HG03060 (cell line): ENCODE data around the gene SART3.
A peak's percentile ranks its signal among the peaks of the same experiment; 100 is the strongest.
"Not testable (repeated sequence)": the region's sequence is repeated elsewhere in the genome, so short reads cannot be mapped to it uniquely, and the experiment has no call there.

Experiments used
- ATAC-seq: cut with Tn5 transposase; IDR thresholded peaks from one replicate; pipeline ENCODE4 v1.9.1; 2021; ENCODE audit warnings: low read depth, moderate number of reproducible peaks; ENCODE audit not compliant: unreplicated experiment

Gene SART3

DNA sequence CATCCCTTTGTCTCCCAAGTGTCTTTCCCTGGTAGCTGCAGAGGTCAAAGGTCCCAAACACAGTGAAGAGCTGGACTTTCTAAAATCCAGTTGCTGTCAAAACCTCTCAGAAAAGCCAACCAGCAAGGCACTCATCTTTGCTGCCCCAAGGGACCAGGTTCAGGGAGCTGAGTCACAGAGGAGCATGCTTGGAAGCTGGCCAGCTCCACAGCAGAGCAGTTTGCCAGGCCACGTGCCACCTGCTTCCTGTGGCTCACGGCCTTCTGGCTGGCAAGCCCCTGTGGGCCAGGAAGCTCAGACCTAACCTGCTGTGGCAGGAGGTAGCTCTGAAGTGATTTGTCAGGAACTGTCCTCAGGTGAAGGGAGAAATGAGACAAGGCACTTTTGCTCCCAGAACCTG, 5.0 kb upstream of the SART3 start:
- ATAC-seq, result no peak

GRCh38 chr12:108565146-108565545, 4.2 kb upstream of the SART3 start:
- no peak for ATAC-seq

DNA sequence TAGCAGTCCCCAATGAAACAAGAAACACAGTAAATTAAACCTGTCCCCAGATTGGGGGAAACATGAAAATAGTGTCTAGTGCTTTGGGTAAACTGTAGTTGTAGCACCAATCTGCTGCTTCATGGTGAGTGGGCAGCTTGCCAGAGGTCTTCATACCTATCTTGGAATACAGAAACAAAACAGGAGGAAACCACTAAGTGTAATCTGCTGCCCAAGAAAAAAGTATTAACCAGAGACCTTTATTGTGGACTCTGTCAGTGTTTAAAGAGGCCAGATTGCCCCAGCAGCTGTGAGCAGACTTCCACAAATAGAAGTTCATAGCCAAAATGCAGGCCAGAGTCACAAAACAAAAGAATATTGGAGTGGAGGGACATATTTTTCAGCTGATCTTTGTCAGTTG, 3.8 kb upstream of the SART3 start:
- ATAC-seq, result no peak

- ATAC-seq, result no peak
Measured at GRCh38 chr12:108563804-108564151, 2.8 kb upstream of the SART3 start.

DNA sequence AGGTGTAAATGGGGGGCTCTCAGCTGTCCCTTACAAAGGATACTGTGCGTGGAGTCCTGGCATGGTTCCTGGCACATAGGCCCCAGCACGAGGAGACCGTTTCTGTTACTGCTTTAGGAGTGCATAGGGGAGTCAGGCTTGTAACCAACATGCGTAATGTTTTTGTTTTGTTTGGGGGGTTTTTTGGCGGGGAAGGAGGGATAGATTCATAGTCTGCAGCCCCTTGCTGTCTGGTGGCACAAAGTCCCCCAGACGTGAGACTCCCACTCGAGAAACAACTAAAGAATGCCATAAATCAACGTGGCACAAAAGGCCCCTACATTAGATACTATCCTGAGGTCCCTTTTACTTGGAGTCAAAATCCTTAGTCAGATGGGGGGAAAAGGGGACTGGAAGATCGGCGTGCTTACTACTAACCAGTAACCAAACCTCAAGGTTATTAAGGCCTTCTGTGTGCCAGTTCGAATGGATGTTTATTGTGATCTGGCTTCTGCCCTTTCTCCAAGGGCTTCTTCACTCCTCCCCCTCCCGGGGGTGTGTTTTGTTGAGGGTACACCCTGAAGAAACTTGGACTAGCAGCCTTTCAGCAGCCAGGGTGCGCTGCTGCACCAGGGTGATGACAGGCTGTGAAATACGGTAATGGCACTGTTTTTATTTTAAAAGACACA, 2.3 kb upstream of the SART3 start:
- ATAC-seq, result peak; percentile 22

DNA sequence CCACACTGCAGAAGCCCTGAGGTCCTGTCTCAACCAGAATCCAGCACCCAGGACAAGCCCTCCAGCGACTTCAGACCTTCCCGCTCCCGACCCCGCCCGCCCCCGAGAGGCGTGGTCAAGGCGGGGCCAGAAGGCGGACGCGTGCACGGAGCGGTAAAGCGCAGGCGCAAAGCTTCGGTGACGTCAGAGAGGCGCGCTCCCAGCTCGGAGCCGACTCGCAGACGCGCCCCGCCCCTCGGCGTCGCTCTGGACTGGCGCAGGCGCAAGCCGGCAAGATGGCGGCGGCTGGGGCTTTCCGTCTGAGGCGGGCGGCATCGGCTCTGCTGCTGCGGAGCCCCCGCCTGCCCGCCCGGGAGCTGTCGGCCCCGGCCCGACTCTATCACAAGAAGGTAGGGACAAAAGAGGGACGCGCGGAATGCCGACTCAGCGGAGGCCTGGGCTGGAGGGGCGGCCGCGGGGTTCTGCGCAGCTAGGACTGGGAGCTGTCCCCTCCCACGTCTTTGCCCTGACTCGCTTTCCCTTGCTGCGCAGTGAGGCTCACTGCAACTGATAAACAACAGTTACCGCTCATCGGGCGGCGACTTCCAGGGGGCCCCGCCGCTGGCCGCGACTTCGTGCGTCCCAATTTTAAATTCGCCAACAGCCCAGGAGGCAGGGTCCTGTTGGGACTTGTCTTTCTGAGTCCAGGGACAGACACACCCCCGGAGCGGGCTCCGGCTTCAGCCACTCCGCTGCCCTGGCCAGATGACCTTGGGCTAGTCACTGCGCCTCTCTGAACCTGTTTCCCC, 1.6 kb upstream of the SART3 start, which contains the start of gene ISCU:
TSS of gene ISCU (plus strand) at position 249 of the 788 bp plus-strand sequence. CDS start at position 276, 27 bp downstream.
- peak; percentile 33 for ATAC-seq

DNA sequence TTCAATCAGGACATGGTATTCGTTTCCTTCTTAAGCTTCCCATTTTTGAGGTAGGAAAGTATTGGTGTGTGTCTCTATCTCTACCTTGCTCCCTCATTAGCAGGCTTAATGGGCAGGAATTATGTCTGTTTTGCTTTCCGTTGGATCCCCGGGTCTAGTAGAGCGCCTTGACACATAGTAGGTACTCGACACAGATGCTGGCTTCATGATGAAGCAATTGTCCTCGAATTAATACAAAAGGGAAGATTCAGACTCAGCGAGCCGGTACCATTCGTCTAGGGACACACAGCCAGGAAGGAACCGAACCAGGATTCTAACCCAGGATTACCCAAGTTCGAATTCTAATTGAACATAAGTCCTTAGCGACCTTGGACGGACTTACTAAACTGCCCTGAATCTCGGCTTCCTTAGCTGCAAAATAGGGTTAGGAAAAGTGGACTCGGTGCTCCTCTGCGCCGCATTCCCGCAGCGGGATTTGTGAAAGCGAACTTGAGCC, 927 bp upstream of the SART3 start:
- no peak for ATAC-seq

DNA sequence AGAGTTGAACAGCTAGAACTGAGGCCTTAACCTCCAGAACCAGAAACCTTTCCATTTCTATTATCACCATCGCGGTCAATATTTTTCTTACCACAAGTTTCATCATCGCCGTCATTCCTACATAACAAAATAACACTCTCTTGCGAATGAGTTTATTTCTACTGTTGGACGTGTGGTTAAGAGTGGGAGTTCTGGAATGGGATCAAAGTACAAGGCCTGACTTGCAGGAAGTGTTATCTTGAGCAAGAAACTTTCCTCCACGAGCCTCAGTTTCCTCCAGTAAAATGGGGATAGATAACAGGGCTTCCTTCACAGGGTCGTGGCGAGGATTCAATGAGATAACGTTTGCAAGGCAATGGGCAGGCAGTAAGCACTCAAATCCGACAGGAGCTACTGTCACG, 652 bp downstream of the SART3 start:
- no peak for ATAC-seq

DNA sequence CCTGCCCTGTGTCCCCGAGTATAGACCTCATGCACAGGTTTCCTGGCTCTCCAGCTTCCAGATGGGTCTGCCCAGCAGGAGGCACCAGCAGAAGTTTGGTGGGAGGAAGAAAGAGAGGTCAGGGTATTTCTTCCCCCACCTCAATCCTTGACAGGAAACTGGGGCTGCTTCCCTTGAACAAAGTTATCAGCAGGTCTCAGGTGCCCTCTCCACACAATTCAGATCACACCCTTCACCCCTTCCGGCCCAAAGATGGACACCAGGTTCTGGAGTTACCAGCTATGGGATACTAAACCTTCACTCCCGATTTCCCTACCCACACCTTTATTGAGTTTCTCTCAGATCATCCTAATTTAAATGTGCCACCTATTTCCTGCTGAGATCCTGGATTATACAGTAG, 1.2 kb downstream of the SART3 start:
- ATAC-seq, result no peak

- ATAC-seq, result no peak
Measured at GRCh38 chr12:108559007-108559655, 1.8 kb downstream of the SART3 start.

DNA sequence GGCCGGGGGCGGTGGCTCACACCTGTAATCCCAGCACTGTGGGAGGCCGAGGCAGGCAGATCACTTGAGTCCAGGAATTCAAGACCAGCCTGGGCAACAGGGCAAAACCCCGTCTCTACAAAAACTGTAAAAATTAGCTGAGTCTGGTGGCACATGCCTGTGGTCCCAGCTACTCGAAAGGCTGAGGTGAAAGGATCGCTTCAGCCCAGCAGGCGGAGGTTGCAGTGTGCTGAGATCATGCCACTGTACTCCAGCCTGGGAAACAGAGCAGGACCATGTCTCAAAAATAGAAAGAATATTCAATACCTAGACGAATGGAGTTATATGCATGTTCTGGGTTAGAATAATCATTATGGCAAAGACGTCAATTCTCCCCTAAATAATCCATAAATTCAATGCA, 5.6 kb downstream of the SART3 start:
- ATAC-seq, result not testable (repeated sequence)

DNA sequence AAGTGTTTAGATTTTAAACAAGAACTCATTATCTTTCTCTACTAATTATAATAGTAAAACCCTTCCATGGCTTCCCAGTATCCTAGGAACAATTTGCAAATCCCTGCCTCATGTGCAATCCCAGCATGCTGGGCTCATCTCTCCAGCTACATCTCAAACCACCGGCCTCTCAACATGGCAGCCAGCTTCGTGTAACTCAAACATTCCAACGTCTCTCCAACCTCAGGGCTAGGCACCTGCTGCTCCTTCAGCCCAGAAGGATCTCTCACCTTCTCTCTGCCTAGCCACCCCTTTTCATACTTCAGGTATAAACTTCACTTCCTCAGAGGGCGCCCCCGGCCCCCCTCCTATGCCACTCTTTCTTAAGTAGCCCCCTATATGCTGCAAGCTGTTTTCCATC, 7.2 kb downstream of the SART3 start:
- no peak for ATAC-seq

DNA sequence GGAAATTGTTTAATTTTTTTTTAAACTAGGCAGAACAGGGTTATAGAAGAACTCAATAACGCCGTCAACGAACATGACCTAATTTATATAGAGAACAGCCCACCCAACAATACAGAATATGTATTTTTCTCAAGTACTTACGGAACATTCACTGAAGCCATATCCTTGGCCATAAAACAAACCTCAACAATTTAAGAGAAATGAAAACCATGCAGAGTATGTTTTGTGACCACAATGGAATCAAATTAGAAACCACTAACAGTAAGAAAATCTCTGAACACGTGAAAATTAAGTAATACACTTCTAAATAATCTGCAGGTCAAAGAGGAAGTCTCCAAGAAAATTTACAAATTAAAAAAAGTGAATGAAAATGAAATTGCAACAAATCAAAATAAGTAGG, 9.4 kb downstream of the SART3 start:
- no peak for ATAC-seq

DNA sequence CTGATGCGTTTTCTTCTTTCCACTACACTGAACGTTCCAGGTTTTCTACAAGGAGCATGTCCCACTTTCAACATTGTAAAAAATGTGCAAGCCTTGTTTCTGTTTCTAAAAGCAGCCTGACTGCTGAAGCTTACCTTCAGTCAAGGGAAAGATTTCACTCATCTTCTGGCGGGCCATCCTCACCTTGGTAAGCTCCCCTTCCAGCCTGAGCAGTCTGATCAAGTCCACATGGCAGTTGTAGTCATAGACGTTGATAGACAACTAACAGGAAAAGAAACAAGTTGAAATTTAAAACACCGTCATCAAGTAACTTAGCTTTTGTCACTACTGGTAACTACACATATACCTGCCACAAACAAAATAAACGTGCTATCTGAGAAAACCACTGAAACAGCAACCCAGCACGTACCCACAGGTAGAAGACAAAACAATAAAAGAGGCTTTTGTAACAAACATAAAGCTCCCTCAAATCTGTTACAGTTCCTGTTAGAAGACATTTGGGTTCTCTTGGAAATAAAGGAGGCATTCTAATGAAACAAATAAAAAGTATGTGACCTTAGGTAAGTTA, 11.9 kb downstream of the SART3 start:
- ATAC-seq, result no peak

GRCh38 chr12:108547686-108548085, 13.3 kb downstream of the SART3 start:
- ATAC-seq, result no peak

- no peak for ATAC-seq
Measured at GRCh38 chr12:108543652-108544051, 17.3 kb downstream of the SART3 start.

DNA sequence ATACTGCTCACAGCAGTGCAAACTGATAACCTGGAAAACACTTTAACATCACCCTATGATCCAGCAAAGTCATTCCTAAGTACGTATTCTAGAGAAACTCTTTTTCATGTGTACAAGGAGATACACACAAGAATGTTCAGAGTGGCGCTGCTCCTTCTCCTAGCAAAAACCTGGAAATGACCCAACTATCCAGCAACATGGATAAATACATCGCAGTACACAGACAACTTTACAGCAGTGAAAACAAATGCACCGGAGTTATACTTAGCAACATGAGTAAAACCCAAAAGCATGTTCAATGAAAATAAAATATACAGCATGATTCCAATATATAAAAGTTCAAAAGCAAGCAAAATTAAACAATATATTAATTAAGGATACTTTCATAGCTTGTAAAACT, 18.7 kb downstream of the SART3 start:
- ATAC-seq, result no peak

DNA sequence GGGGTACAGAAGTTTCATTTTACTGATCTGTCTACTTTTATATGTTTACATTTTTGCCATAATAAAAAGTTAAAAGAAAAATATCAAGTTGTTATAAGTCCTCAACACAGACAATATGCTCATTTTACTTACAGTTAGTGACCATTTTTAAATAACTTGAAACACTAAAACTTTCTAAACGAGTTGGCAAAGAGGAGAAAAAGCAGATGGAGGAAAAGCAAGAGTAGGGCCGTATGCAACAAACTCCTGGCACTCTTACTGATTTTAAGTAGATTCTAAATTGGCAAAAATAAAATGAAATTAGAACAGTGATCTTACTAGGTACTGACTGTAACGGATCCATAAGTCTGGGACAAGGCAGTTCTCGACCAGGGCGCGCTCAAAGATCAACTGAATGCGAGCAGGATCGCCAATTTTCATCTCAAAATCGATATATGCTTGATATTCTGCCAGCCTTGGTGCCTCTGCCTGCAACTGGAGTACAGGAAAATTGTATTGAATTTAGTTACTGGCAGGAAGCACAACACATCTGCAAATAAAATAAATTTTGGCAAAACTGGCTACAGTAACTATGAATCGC, 22.3 kb downstream of the SART3 start:
- ATAC-seq, result no peak

DNA sequence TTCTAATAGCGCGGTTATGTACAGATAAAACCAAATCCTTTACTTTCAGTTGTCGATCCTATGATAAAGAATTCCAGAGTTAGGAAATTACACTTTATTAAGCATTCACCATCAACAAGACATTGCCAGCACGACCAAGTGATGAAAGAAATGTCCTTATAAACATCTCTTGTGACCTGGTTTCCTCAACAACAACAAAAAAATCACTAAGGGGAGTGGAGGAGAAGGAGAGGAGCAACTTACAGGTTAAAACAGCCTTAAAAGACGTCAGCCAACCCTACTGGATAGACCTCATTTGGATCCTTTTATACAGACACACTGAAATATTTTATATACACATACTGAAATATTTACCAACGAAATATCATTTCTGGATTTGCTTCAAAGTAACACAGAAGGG, 22.8 kb downstream of the SART3 start:
- no peak for ATAC-seq

DNA sequence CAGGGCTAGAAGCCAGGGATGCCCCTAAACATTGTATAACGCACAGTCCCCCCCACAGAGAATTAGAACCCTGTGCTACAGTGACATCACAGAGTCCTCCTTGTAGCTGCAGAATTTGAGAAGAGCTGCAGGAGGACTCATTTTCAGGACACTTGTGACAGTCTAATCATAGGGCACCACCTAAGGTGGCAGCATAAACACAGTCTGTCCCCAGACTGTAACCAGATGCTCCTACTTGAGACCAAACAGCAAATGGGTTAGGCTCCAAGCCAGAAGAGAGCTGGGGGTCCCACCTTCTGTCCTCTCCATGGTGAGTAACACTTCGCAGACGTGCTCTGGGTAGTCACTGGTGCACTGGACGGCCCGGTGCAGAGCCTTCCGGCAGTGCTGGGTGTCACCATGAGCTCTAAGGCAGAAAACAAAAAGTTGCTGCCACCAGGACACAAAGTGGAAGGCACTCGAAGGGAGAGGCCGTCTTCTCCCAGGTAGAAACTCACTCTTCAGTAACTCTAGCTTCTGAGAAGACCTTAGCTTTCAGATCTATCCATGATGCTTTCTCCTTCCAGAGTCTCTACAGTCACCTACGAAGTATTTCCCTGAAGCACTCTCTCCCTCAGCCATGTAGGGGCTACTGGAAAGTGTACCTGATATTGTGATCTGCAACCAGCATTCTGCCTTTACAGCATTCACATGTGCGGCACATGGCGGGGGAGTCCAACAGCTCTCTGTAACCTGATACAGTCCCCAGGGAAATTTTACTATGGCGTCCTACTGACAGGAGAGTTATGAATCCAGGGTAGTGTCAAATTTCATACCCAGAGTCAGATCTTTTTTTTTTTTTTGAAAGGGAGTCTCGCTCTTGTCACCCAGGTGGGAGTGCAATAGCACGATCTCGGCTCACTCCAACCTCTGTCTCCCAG, 28.8 kb downstream of the SART3 start:
- ATAC-seq, result no peak
